GM12878 (cell line): ENCODE data around the gene TAS2R4. TPM values are rescaled to one million over a fixed set of nuclear protein-coding genes. Genes with fewer than 3 reads are reported as not detected.

ENCODE experiments used
- ATAC-seq: fragments of 200-7000 bp; cut with Tn5 transposase; 3 replicates; pipeline ENCODE4 v1.9.1; 2020; ENCODE audit warnings: mild to moderate bottlenecking, moderate library complexity
- BruUV-seq: library from RNA; stranded (reverse); fragments of 400-500 nt; replicated peaks from 2 replicates; lab custom pipeline; 2021; lab: Mats Ljungman, UMichigan
- CTCF ChIA-PET: fragments of 300-600 bp; sonication (Branson Sonifier 250); formaldehyde crosslinking; extraction: SDS; loops from one replicate; lab custom pipeline; 2021; ENCODE audit warnings: inconsistent platforms; lab: Yijun Ruan, JAX
- POLR2A ChIA-PET: fragments of 350-600 bp; formaldehyde crosslinking; extraction: SDS; loops from one replicate; lab custom pipeline; 2021; ENCODE audit warnings: inconsistent platforms; lab: Charles Lee
- RAD21 ChIA-PET: fragments of 300-600 bp; sonication (Branson Sonifier 250); formaldehyde crosslinking; loops from one replicate; lab custom pipeline; 2023; ENCODE audit warnings: antibody characterized with exemption; ENCODE audit not compliant: unreplicated experiment; lab: Charles Lee
- SMC1A ChIA-PET: fragments of 300-600 bp; sonication (Branson Sonifier 250); formaldehyde crosslinking; loops from one replicate; lab custom pipeline; 2023; ENCODE audit not compliant: unreplicated experiment, uncharacterized antibody; lab: Charles Lee
- DNase-seq: peaks from one replicate; pipeline ENCODE4 v3.0.0-alpha.2; 2011; ENCODE audit warnings: low read depth, low spot score
- FAIRE-seq: peaks from 3 replicates; lab custom pipeline; 2011; peaks lifted over from hg19 to GRCh38; lab: Jason Lieb, UNC
- H2AFZ ChIP-seq: 2 replicates; pipeline ENCODE4 v1.6.0; 2011; ENCODE audit warnings: low read depth, low read length, control low read depth; ENCODE audit not compliant: control insufficient read depth
- H3K27ac ChIP-seq: 2 replicates; pipeline ENCODE4 v1.5.1; 2011; ENCODE audit warnings: control low read depth; ENCODE audit not compliant: control insufficient read depth, insufficient read depth
- H3K27me3 ChIP-seq, 2 experiments: replicated peaks in 1 of 2; 2 replicates each; pipeline versions ENCODE4 v1.6.0 to v1.6.1; 2011; ENCODE audit warnings: low read length in 1 of 2; ENCODE audit not compliant: control insufficient read depth in 2 of 2, insufficient read depth in 2 of 2
- H3K36me3 ChIP-seq, 2 experiments: 2 replicates each; pipeline ENCODE4 v1.5.1; 2011; ENCODE audit warnings: low read length in 1 of 2; ENCODE audit not compliant: control insufficient read depth in 2 of 2, insufficient read depth in 2 of 2
- H3K4me1 ChIP-seq: 2 replicates; pipeline ENCODE4 v1.6.1; 2011; ENCODE audit warnings: mild to moderate bottlenecking, low read length, moderate library complexity, mixed read lengths; ENCODE audit not compliant: control insufficient read depth, insufficient read depth
- H3K4me2 ChIP-seq: 2 replicates; pipeline ENCODE4 v1.6.0; 2011; ENCODE audit warnings: control low read depth; ENCODE audit not compliant: control insufficient read depth, insufficient read depth
- H3K4me3 ChIP-seq: fragments of 200-600 bp; sonication (generic); 2 replicates; pipeline ENCODE4 v1.5.1; 2016
- H3K79me2 ChIP-seq: 2 replicates; pipeline ENCODE4 v1.6.0; 2011; ENCODE audit warnings: low read length; ENCODE audit not compliant: control insufficient read depth, insufficient read depth
- H3K9ac ChIP-seq: 2 replicates; pipeline ENCODE4 v1.8.0; 2011; ENCODE audit warnings: low read length, control low read depth, mixed read lengths; ENCODE audit not compliant: control insufficient read depth, insufficient read depth
- H3K9me3 ChIP-seq: replicated peaks from 3 replicates; pipeline ENCODE4 v1.5.1; 2011; ENCODE audit warnings: mild to moderate bottlenecking, low read length; ENCODE audit not compliant: control insufficient read depth, insufficient read depth
- H4K20me1 ChIP-seq: 2 replicates; pipeline ENCODE4 v1.6.0; 2011; ENCODE audit not compliant: control insufficient read depth, insufficient read depth
- JUNB ChIP-seq: IDR thresholded peaks from 2 replicates; pipeline ENCODE4 v1.6.1; 2016; ENCODE audit warnings: antibody characterized with exemption, mild to moderate bottlenecking
- PML ChIP-seq: IDR thresholded peaks from 2 replicates; pipeline ENCODE4 v1.6.1; 2012; ENCODE audit warnings: low read length, inconsistent platforms
- RUNX3 ChIP-seq: IDR thresholded peaks from 2 replicates; pipeline ENCODE4 v1.6.1; 2012; ENCODE audit warnings: low read length, inconsistent platforms
- TCF3 ChIP-seq: IDR thresholded peaks from 2 replicates; pipeline ENCODE4 v1.6.1; 2012; ENCODE audit warnings: low read depth, mild to moderate bottlenecking, low read length, borderline replicate concordance; ENCODE audit not compliant: insufficient read depth
- WGBS: methylation state at CpG from one replicate; pipeline ENCODE4 v1.1.6; 2016; ENCODE audit warnings: low lambda C conversion rate; ENCODE audit not compliant: insufficient replicate concordance, insufficient coverage; ENCODE audit errors: missing lambda C conversion rate; 5-methylcytosine and 5-hydroxymethylcytosine counted together
- in situ Hi-C: fragments of 300-500 bp; cut with MboI; formaldehyde crosslinking; loops from 9 replicates; pipeline ENCODE4 v1.14.3; 2018; ENCODE audit warnings: mixed read lengths
- intact Hi-C: fragments of 100-400 bp; cut with micrococcal nuclease; formaldehyde crosslinking; loops from one replicate; pipeline ENCODE4 v1.14.2; 2022; ENCODE audit not compliant: unreplicated experiment
- polyA plus RNA-seq, 11 experiments: library from polyadenylated mRNA; depleted of rRNA in 4 of 11; unstranded in 6 of 11; stranded (reverse) in 5 of 11; fragments of >200 nt; fragmentation: Nextera tagmentation in 4 of 11; fragmentation: Illumina TruSeq in 1 of 11; extraction: Ambion mirVana in 4 of 11; extraction: Trizol in 1 of 11; gene quantifications; 1 replicate in 1 of 11; 2 replicates in 10 of 11; pipeline versions ENCODE4 v1.2.1 to v1.2.3, GENCODE V29; 2011 to 2016; ENCODE audit warnings: inconsistent platforms in 2 of 11, missing spikeins in 2 of 11, low read depth in 1 of 11
- total RNA-seq, 4 experiments: library from RNA; depleted of rRNA in 3 of 4; stranded (reverse); fragments of >200 nt in 3 of 4; fragmentation: Illumina TruSeq in 1 of 4; extraction: Trizol in 1 of 4; gene quantifications; 2 replicates each; pipeline versions ENCODE4 v1.2.1 to v1.2.3, GENCODE V29; 2013 to 2021
- TF ChIP-seq, protein P1 (sequence below): IDR thresholded peaks from 2 replicates; pipeline ENCODE4 v1.6.1; 2011; ENCODE audit warnings: borderline replicate concordance, low read depth, mild to moderate bottlenecking, moderate library complexity, low read length; ENCODE audit not compliant: insufficient read depth, poor library complexity, severe bottlenecking
- TF ChIP-seq, protein P2 (sequence below): fragments of 450-650 bp; IDR thresholded peaks from 2 replicates; pipeline ENCODE4 v1.6.1; 2014; ENCODE audit warnings: mild to moderate bottlenecking

TAS2R4 gene
- total and polyA plus RNA-seq, 10 of the 15 experiments (the other 5 are each of a cell fraction or from before 2014, with no cell fraction given): 0.04 to 0.90 (median 0.40) TPM; not detected in 1

DNA sequence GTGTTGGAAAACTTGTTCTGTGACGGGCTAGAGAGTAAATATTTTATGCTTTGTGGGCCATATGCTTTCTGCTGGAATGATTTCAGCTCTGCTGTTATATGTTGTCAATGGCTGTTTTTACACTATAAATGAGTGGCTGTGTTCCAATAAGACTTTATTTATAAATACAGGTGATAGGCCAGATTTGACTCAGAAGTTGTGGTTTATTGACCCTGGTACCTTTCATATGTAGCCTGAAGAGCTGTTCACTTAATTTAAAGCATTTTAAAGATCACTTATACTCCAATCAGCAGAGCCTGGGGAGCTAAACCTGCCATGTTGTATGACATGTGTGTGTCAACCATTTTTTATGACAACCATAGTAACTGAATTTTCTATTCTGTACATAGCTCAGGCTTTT lies 47.5 kb upstream of the TAS2R4 start:
- ChIA-PET RAD21 (no interaction called here), POLR2A (interaction anchor here (1.3 kb wide), 1 partner anchor 31 kb away, joined by 3 read pairs; no protein-coding TSS in a partner anchor), CTCF (interaction anchor here (1.6 to 2.0 kb wide), 3 partner anchors 9 to 74 kb away, joined by 3 to 8 read pairs (median 4); partner anchors contain the start of gene SSBP1), SMC1A (interaction anchor here (0.8 to 2.5 kb wide), 2 partner anchors 9 to 27 kb away, joined by 3 to 7 read pairs; partner anchors contain the start of genes DENND11 and SSBP1)
- WGBS: 75% methylated on average over 1 of the region's 1 CpG
- ATAC-seq: peak; percentile 48
- H3K9ac ChIP-seq: no peak overlapping the region
- H4K20me1 ChIP-seq: no peaks in the 10 kb centered on the region
- H3K79me2 ChIP-seq: no peaks in the 10 kb centered on the region
- no peak for FAIRE-seq
- TF ChIP-seq PML (no peak), RUNX3 (peak; percentile 53; the same call in 1 of the 2 replicates), JUNB (peak; percentile 36; the same call in 1 of the 2 replicates)
- no peaks in the 10 kb centered on the region for H3K9me3 ChIP-seq
- H3K4me1 ChIP-seq: no peaks in the 10 kb centered on the region
- no peaks in the 10 kb centered on the region; a peak in 1 of 4 replicates for H3K27me3 ChIP-seq
- intact Hi-C loops (no loop called here), in situ Hi-C loops (no loop called here)
- BruUV-seq: no TSS peak
- H3K36me3 ChIP-seq: no peaks in the 10 kb centered on the region
- H3K4me3 ChIP-seq: no peak overlapping the region
- no peak overlapping the region for H3K4me2 ChIP-seq
- no peak for DNase-seq
- H3K27ac ChIP-seq: no peak overlapping the region
- no peak overlapping the region for H2AFZ ChIP-seq

DNA sequence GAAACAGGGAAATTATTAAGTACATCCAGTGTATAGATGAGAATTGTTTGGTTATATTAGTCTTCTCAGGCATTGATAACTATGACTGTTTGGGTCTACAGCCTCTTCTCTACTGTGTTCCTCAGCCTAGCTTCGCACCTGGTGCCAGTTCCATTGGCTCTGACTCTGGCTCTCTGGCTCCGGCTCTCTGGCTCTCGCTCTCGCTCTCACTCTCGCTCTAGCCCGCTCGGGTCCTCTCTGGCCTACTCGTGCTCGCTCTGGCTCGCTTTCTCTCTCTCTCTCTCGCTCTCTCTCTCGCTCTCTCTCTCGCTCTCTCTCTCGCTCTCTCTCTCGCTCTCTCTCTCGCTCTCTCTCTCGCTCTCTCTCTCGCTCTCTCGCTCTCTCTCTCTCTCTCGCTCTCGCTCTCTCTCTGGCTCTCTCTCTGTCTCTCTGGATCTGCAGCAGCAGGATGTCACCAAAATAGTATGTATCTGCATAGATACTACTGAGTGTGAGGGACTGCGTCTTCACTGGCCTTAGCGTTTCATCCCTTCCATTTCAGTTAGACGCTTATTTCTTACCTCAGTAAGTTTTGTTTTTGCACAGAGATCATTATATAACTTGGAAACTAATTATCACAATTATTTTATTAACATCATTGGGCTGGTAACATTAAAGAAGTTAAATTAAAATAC lies 44.9 kb upstream of the TAS2R4 start:
- ChIA-PET RAD21 (interaction anchor here (1.5 kb wide), 1 partner anchor 33 kb away, joined by 3 read pairs; no protein-coding TSS in a partner anchor), CTCF (interaction anchor here (1.0 to 1.7 kb wide), 3 partner anchors 52 to 77 kb away, joined by 3 to 11 read pairs (median 4); no protein-coding TSS in a partner anchor), POLR2A (no interaction called here), SMC1A (no interaction called here)
- WGBS: 96% methylated on average over 7 of the region's 24 CpGs
- Histone ChIP-seq H3K79me2 (no peaks in the 10 kb centered on the region), H3K4me2 (no peak overlapping the region), H3K27me3 (no peaks in the 10 kb centered on the region; a peak in 1 of 4 replicates), H2AFZ (no peak overlapping the region), H3K9ac (no peak overlapping the region), H3K36me3 (no peaks in the 10 kb centered on the region), H4K20me1 (no peaks in the 10 kb centered on the region), H3K4me3 (no peak overlapping the region), H3K9me3 (no peaks in the 10 kb centered on the region), H3K4me1 (no peaks in the 10 kb centered on the region), H3K27ac (no peak overlapping the region)
- DNase-seq (no peak), ATAC-seq (no peak), FAIRE-seq (no peak)
- TF ChIP-seq, protein P1, sequence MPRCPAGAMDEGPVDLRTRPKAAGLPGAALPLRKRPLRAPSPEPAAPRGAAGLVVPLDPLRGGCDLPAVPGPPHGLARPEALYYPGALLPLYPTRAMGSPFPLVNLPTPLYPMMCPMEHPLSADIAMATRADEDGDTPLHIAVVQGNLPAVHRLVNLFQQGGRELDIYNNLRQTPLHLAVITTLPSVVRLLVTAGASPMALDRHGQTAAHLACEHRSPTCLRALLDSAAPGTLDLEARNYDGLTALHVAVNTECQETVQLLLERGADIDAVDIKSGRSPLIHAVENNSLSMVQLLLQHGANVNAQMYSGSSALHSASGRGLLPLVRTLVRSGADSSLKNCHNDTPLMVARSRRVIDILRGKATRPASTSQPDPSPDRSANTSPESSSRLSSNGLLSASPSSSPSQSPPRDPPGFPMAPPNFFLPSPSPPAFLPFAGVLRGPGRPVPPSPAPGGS: peak; percentile 55
- TF ChIP-seq, protein P2, sequence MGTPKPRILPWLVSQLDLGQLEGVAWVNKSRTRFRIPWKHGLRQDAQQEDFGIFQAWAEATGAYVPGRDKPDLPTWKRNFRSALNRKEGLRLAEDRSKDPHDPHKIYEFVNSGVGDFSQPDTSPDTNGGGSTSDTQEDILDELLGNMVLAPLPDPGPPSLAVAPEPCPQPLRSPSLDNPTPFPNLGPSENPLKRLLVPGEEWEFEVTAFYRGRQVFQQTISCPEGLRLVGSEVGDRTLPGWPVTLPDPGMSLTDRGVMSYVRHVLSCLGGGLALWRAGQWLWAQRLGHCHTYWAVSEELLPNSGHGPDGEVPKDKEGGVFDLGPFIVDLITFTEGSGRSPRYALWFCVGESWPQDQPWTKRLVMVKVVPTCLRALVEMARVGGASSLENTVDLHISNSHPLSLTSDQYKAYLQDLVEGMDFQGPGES: no peak
- TF ChIP-seq TCF3: 0 out of 2 replicates have a peak, but pooled peaks have one; percentile 15
- intact Hi-C loops: no loop called here
- BruUV-seq: no TSS peak
- in situ Hi-C loops: loop anchor here (10.0 kb wide), 1 partner anchor 717 kb away; the partner anchor contains the start of gene MRPS33
